ENCODE results near the gene GPD1L. TPM values are rescaled to one million over a fixed set of nuclear protein-coding genes. Genes with fewer than 3 reads are reported as not detected.

Gene GPD1L
- total and polyA plus RNA-seq, 2 donors (not counting 1 experiment from before 2014, with no cell fraction given): 4.7 to 9.3 TPM

GRCh38 chr3:32136703-32137102, 30.3 kb downstream of the GPD1L start:
- Histone ChIP-seq H3K79me2 (ENCODE audit: control insufficient read depth, insufficient read depth, low read length) (peaks cover 7% of the 10 kb centered on the region), H4K20me1 (ENCODE audit: control insufficient read depth, insufficient read depth, low read length, poor library complexity, severe bottlenecking) (no peaks in the 10 kb centered on the region), H3K4me1 (ENCODE audit: control insufficient read depth in 2 of 2, insufficient read depth in 2 of 2, low read length in 2 of 2) (peaks cover 12 to 13% of the 10 kb centered on the region in 2 donors), H3K9me3 (ENCODE audit: control extremely low read depth in 1 of 3, control insufficient read depth in 2 of 3, insufficient read depth in 1 of 3, low read length in 2 of 3) (no peaks in the 10 kb centered on the region), H2AFZ (ENCODE audit: insufficient read depth, low read depth, low read length, poor library complexity, severe bottlenecking) (no peak overlapping the region), H3K27ac (ENCODE audit: low read length in 2 of 2) (no peak overlapping the region), H3K9ac (ENCODE audit: low read length) (no peak overlapping the region), H3K27me3 (replicated peaks in 1 of 4; ENCODE audit: control extremely low read depth in 1 of 4, control insufficient read depth in 3 of 4, insufficient read depth in 4 of 4, low read length in 3 of 4) (no peaks in the 10 kb centered on the region), H3K4me2 (replicated peaks; ENCODE audit: low read depth, low read length, poor library complexity, severe bottlenecking) (no peak overlapping the region), H3K4me3 (ENCODE audit: control extremely low read depth in 1 of 5, extremely low read depth in 1 of 5, insufficient read depth in 1 of 5, low read depth in 2 of 5, low read length in 4 of 5) (no peak overlapping the region), H3K36me3 (replicated peaks in 1 of 2; ENCODE audit: control extremely low read depth in 1 of 2, control insufficient read depth in 1 of 2, extremely low read depth in 1 of 2, insufficient read depth in 2 of 2, low read length in 1 of 2) (no peaks in the 10 kb centered on the region)
- CTCF ChIA-PET: interaction anchor here (0.7 to 1.0 kb wide), 2 partner anchors 11 to 117 kb away, joined by 3 read pairs; no protein-coding TSS in a partner anchor
- Mint-ChIP-seq H3K4me1 (peaks cover 22% of the 10 kb centered on the region), H3K27me3 (no peaks in the 10 kb centered on the region), H3K4me3 (no peak overlapping the region), H3K9me3 (ENCODE audit: insufficient read depth) (no peaks in the 10 kb centered on the region), H3K27ac (no peak overlapping the region)
- intact Hi-C loops (cut with micrococcal nuclease): no loop called here
- ATAC-seq (ENCODE audit: low read depth): no peak
- no CpG with 5 or more reads among the region's 1 CpG for WGBS (ENCODE audit: insufficient coverage)
- no peak for TF ChIP-seq CTCF (IDR thresholded peaks at IDR 0.05)
- no peak for TF ChIP-seq EZH2 (IDR thresholded peaks at IDR 0.05; ENCODE audit: borderline replicate concordance, insufficient read depth, low read depth, low read length, poor library complexity, severe bottlenecking)
- POLR2A ChIA-PET: no interaction called here
- DNase-seq: no peak

GRCh38 chr3:32137870-32138269, 31.4 kb downstream of the GPD1L start:
- no peaks in the 10 kb centered on the region for H4K20me1 ChIP-seq (ENCODE audit: control insufficient read depth, insufficient read depth, low read length, poor library complexity, severe bottlenecking)
- peak overlapping the region; percentile 48 for H3K4me2 ChIP-seq (replicated peaks; ENCODE audit: low read depth, low read length, poor library complexity, severe bottlenecking)
- Mint-ChIP-seq H3K4me3 (no peak overlapping the region), H3K4me1 (peaks cover 22% of the 10 kb centered on the region), H3K27ac (no peak overlapping the region), H3K9me3 (ENCODE audit: insufficient read depth) (no peaks in the 10 kb centered on the region), H3K27me3 (no peaks in the 10 kb centered on the region)
- WGBS (ENCODE audit: insufficient coverage): 100% methylated on average over 1 of the region's 4 CpGs
- no peak overlapping the region for H3K4me3 ChIP-seq (ENCODE audit: control extremely low read depth in 1 of 5, extremely low read depth in 1 of 5, insufficient read depth in 1 of 5, low read depth in 2 of 5, low read length in 4 of 5)
- ChIA-PET CTCF (no interaction called here), POLR2A (no interaction called here)
- intact Hi-C loops (cut with micrococcal nuclease): no loop called here
- no peaks in the 10 kb centered on the region for H3K36me3 ChIP-seq (replicated peaks in 1 of 2; ENCODE audit: control extremely low read depth in 1 of 2, control insufficient read depth in 1 of 2, extremely low read depth in 1 of 2, insufficient read depth in 2 of 2, low read length in 1 of 2)
- no peak overlapping the region for H2AFZ ChIP-seq (ENCODE audit: insufficient read depth, low read depth, low read length, poor library complexity, severe bottlenecking)
- H3K9ac ChIP-seq (ENCODE audit: low read length): no peak overlapping the region
- no peak overlapping the region for H3K27ac ChIP-seq (ENCODE audit: low read length in 2 of 2)
- no peaks in the 10 kb centered on the region for H3K9me3 ChIP-seq (ENCODE audit: control extremely low read depth in 1 of 3, control insufficient read depth in 2 of 3, insufficient read depth in 1 of 3, low read length in 2 of 3)
- no peak for ATAC-seq (ENCODE audit: low read depth)
- H3K4me1 ChIP-seq (ENCODE audit: control insufficient read depth in 2 of 2, insufficient read depth in 2 of 2, low read length in 2 of 2): peaks cover 12 to 13% of the 10 kb centered on the region in 2 donors
- TF ChIP-seq EZH2 (IDR thresholded peaks at IDR 0.05; ENCODE audit: borderline replicate concordance, insufficient read depth, low read depth, low read length, poor library complexity, severe bottlenecking): no peak
- no peak for TF ChIP-seq CTCF (IDR thresholded peaks at IDR 0.05)
- peaks cover 7% of the 10 kb centered on the region for H3K79me2 ChIP-seq (ENCODE audit: control insufficient read depth, insufficient read depth, low read length)
- DNase-seq: no peak
- no peaks in the 10 kb centered on the region for H3K27me3 ChIP-seq (replicated peaks in 1 of 4; ENCODE audit: control extremely low read depth in 1 of 4, control insufficient read depth in 3 of 4, insufficient read depth in 4 of 4, low read length in 3 of 4)
